HG03565 (cell line): Measurements from ENCODE around the gene KPNA1.

ENCODE experiments used
- ATAC-seq: cut with Tn5 transposase; IDR thresholded peaks from one replicate; pipeline ENCODE4 v1.9.1; 2021; ENCODE audit warnings: mild to moderate bottlenecking, moderate library complexity; ENCODE audit not compliant: unreplicated experiment

KPNA1 gene

DNA sequence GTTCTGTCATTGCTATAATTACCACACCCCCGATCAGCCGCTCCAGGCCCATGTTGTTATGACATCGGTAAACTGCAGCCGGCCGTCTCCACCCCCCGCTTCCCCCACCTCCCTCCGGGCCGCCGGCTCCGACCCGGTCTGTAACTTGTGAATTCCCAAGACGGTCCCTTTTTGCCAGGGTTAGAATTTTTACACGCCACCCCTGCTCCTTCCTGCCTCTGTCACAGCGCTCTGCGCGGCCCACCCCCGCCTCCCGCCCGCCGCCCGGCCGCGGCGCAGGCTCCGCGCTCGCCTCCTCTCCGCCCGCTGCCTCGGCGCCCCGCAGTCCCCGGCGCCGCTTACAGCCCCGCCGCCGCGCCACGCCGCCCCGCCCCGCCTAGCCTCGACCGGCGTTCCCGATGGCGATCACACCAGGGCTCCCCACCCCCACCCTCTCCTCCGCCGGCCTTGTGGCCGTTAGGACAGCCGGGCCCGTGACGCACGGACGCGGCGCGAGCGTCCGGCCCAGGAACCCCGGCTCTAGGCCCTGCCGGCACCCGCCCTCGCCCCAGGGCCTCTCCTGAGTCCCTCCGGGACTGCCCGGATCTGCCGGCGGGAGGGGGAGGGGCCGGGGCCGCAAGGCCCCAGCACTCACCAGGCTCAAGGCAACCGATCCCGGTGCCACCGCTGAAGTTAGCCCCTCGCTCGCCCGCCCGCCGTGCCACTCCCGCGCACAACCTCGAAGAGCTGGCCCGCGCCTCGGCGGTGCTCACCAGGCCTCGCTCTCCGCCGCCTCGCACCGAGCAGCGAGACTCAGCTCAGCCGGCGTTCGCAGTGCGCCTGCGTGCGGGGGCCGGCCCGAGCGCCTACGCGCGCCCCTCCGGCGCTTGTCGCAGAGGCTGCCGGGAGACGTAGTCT, at the start of gene KPNA1:
Gene KPNA1 (minus strand): TSS at position 817 of the 897 bp plus-strand sequence. CDS start 18,374 bp downstream, outside the sequence.
- peak; percentile 84 for ATAC-seq

DNA sequence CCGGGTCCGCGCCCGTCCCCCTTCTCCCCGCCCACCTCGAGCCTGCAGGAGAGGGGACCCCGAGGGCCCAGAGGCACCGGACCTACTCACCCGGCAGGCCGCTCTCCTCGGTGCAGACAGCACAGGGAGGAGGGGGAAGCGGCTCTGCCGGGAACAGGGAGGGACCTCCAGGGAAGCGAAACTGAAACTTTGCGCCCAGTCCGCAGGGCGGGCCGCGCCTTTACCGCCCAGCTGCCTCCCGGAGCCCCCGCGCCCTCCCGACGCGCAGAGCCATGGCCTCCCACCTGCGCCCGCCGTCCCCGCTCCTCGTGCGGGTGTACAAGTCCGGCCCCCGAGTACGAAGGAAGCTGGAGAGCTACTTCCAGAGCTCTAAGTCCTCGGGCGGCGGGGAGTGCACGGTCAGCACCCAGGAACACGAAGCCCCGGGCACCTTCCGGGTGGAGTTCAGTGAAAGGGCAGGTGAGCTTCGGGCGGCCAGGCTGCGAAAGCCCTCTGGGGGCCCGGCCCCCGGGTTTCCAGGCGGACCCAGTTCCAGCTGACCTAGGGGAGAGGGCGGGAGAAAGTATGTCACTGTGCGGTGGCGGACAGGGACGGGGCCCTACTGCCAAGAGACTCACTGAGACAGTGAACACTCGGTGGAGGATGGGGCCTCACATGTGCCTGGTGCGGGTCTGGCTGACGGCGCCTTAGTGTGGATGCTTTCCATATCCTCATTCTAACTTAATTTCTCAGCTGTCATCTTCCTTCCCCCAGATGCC, 49.6 kb upstream of the KPNA1 start, which contains the start of the genes DTX3L and PARP9:
Gene DTX3L (plus strand): TSS at position 184 of the 758 bp plus-strand sequence. CDS start 89 bp downstream, at position 273.
Gene PARP9 (minus strand): TSS at position 146 of the 758 bp plus-strand sequence. CDS start 4,680 bp downstream, outside the sequence.
- ATAC-seq: peak; percentile 48

DNA sequence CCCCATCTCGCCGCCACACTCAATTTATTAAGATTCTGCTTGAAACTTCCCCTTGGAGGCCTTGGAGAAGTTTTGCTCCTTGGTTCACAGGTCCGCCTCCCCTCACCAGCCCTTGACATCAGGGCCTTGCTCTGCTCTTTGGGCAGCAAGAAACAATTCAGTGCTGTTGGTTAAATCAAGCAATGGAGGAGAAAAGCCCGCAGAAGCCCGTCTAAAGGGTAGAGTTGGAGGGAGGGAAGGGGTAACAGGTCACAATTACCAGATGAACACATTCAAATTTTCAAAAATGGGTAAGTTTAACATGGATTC, 48.9 kb upstream of the KPNA1 start:
- no peak for ATAC-seq

DNA sequence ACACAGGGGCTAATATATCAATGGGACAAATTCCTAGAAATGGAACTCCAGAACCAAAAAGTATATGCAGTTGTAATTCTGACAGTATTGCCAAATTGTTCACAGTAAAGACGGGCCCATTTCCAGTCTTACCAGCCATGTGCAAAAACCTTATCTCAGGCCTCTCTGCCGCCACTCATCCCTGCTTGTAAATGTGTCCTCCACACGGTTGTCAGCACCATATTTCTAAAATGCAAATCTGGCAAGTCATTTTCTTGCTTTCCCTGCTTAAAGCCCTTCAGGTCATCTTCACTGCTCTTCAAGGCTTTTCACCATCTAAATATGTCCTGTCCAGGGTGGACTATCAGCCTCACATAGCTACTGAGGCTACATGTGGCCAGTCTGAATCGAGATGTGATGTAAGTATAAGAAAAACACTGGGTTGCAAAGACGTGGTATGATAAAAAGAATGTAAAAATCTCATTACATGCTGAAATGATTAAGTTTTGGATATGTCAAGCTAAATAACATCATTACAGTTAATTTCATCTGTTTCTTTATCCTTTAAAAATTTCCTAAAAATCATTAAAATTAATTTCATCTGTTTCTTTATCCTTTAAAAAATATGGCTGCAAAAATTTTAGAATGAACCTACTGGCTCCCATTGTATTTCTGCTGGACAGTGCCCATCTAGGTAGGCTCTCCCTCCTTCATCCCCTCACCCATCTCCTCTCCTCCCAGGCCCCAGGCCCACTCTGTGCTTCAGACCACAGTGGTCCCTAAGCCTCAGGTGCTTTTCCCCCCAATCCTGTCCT, 48.4 kb upstream of the KPNA1 start:
- no peak for ATAC-seq

DNA sequence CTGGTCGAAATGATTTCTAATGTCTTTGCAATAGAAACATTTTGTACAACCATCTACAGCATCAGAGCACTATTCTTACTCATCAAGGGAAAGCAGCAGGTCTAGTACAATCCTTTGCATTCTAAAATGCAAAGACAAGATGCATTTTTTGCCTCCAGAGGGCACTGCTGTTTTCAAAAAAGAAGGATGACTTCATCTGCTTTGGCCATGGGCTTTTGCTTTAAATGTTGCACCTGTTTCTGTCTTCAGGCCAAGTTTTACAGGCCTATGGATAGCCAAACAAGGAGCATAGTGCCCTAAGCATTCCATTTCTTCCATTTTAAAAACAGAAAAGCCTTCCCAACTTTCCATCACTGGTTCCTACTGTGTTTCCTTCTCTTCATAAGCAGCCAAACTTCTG, 45.9 kb upstream of the KPNA1 start:
- ATAC-seq: peak; percentile 39

DNA sequence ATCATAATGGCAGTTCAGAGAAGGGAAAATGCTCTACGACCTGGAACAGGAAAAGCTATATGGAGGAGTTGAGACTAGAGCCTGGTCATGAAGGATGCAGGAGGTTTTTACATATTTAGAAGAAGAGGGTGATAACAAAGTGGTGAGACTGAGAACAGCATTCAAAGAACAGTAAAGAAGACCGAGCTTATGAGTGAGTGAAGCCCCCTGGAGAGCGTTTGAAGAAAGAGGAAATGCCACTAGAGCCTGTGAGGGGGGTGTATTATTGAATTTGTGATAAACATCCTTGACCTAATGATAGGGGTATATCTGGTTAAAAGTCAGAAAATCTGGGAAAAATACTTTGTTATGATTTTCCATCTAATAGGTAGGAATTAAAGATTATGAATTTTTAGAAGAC, 45.2 kb upstream of the KPNA1 start:
- ATAC-seq: no peak

DNA sequence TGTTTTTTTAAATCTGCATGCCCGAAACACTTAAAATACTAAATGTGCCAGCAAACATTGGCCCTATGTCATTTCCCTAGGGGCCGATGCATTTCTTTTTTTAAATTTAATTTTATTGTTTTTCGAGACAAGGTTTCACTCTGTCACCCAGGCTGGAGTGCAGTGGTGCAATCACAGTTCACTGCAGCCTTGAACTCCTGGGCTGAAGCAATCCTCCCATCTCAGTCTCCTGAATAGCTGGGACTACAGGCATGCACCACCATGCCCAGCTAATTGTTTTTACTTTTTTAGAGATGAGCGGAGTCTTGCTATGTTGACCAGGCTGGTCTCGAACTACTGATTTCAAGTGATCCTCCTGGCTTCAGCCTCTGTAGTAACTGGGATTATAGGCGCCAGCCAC, 43.9 kb upstream of the KPNA1 start:
- no peak for ATAC-seq

DNA sequence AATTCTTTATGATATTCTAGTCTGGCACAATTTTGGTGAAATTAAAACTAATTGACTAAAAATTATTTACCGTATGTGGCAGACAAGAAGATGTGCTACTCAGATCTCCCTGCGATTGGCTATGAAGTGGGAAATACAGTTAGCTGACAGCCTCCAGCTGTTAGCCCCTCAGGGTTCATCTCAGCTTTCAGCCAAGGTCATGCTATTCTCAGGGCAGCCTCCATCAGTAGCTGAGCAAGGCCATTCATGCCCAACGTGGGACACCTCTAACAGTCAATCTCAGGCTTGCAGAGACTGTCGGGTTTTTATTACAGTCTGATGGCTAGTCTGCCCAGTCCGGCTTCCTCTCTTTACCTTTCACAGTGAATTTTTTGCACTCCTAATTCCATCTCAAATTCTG, 42.6 kb upstream of the KPNA1 start:
- no peak for ATAC-seq

DNA sequence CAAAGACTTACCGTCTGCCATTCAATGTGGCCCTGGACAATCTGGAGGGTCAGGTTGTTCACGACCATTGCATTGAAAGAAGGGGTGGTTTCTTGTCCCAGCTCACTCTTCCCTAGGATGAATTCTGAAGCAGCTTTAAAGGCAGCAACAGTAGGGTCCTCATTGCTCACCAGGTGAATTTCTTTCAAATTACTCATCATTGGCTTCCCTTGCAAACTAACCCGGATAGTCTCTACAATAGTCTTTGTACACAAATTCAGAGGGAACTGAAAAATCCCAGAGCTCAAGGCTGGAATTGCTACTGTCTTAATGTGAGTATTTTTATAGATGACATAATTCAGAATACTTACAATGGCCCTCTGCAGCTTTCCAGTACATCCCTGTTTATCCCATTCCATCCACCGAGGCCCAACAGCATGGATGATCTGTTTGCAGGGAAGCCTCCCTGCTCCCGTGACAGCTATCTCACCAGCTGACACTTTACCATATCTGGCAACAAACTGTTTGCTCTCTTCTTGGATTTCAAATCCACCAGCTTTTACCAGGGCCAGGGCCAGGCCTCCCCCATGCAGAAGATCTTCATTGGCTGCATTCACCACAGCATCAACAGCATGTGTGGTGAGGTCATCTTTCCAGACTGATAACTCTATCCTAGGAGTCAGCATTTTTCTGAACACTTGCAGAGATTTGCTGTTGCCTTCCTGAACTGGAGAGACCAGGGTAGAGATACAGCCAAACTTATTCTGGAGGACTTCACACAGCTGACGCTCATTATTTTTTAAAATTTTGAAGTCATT, 40.7 kb upstream of the KPNA1 start:
- no peak for ATAC-seq

DNA sequence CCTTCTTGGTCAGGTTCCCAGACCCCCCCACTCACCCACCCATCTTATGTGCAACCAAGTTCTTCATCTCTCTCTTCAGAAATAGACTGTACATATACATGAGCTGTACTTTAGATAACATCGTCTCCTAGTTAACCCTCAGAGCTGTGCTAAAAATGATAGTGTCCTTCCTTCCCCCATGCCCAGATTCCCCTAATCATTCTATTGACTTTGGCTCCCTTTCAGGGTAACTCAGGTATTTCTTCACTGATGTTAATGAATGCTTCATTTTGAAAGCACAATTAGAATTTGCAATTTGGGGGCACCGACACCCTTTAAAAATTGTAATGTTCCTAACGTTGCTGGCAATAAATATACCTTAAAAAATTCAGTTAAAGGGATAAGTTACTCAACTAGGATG, 38.4 kb upstream of the KPNA1 start:
- ATAC-seq: no peak

DNA sequence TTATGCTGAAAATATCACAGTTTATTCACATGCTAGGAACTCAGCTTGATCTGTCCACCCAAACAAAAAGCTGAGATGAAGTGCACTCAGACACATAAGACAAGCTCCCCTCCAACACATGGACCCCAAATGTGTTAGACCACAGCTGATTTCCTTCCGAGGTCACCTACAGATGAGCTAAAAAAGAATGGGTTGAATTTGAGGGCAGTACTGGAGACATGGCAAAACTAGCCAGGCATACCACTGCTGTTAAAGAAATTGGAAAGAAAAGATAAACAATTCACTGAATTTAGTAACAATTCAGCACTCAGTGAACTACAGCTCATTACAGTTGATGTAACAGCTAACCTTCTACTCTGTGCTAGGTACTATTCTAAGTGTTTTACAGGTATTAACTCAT, 33.9 kb upstream of the KPNA1 start:
- no peak for ATAC-seq

DNA sequence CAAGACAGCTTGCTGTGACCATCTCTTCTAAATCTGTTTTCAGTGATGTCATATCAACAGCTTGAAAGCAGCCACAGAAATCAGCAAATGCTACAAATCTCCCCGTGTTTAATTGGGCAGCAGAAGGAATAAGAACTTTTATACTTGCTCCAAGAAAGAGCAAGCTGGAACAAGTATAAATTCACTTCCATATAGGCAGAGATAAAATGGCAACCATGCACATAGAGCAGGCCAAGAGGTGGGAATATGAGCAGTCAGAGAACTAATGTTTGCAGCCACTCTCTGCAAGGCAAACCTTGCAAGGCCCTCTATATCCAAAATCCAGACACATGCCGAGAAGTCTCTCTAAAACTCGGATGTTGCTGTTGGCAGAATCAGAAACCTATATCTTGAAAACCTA, 33.3 kb upstream of the KPNA1 start:
- no peak for ATAC-seq

DNA sequence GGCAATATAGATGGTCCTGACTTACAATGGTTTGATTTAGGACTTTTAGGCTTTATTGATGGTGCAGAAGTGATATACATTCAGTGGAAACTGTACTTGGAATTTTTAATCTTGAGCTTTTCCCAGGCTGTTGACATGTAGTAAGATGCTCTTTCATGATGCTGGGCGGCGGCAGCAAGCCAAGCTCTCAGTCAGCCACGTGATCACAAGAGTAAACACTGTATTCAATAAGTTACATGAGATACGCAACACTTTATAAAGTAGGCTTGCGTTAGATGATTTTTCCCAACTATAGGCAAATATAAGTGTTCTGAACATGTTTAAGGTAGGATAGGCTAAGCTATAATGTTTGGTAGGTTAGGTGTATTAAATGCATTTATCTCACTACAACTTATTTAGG, 31.4 kb upstream of the KPNA1 start:
- ATAC-seq: no peak

DNA sequence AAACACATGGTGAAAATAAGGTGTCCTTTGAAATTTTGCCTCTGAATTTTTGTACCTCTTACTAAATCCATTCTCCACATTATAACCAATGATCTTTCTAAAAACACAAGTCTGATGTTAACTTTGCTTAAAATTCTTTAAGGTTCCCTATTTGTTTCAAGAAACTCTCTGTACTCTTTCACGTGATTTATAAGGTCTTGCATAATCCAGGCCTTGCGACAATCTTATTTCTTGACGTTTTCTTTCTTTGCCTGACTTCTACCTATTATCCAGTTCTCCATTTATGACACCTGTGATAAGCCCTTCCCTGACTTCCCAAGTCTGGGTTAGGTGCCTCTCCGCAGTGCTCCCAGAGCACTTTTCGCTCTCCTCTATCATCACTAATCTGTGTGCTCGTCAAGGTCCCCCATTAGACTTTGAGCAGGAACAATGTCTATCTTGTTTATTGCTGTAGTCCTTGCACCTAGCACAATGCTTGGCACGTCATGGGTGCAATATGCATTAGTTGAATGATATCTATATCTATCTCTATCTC, 24.3 kb upstream of the KPNA1 start:
- ATAC-seq: no peak

DNA sequence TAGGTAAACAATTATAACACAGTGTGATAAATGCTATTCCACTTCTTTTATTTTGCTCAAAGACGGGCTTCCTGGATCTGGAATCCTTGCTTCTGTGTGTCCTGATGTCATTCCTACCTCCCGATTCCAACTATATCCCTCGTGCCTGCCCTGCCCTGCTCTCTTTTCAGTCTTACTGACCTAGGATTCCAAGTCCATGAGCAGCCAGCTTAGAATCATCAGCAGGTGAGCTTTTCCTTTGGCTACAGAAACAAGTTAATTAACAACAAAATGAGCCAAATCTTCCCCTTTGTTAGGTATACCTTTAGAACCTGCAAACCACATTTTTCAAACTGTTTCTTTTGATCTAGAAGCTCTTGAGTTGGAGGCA, 21.9 kb upstream of the KPNA1 start:
- ATAC-seq: no peak

DNA sequence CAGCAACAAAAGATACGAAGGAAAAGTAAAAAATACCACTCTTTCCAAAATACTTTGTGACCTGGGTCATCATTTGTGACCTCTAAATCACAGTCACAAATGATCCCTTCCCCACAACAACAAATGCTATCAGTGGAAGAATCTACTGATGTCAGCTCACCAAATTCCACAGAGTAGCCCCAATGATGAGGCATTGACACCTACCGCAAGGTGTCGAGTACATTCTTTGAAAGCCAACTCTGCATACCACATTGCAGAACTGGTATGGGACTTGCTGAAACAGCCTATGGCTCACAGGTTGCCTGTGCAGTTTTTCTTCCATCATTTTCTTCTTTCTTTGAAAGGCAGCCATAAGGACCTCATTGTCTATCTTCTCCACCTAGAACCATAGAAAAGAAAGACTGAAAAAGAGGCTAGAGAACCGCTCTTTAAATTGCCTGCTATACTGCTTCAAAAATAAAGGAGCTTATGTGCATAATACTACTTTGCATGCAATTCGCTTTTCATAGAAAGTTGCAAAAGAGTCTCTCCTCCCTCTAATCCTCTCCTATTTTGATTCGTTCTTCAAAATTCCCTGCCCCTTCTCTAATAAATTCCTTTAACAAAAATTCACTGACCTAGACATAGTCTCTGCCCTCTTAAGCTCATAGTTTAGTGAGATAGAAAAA, 21.4 kb upstream of the KPNA1 start:
- no peak for ATAC-seq

DNA sequence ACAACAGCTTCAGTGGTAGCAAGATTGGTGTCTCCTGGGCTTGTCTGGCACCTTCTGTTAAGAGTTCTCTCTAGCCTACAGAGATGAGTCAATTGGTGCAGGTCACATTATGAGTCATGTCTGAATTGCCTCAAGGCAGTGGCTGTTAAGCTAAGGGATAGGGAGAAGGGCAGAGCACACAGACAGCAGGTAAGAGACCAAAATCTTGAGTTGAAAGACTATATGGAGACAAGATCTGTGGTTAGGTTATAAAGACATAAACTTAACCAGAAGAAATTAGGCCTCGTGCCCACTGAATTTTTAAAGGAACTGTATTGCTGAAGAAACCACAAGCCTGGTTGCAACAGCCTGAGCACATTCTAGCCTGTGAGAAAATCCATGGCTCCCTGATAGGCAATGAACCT, 19.2 kb upstream of the KPNA1 start:
- ATAC-seq: peak; percentile 98

DNA sequence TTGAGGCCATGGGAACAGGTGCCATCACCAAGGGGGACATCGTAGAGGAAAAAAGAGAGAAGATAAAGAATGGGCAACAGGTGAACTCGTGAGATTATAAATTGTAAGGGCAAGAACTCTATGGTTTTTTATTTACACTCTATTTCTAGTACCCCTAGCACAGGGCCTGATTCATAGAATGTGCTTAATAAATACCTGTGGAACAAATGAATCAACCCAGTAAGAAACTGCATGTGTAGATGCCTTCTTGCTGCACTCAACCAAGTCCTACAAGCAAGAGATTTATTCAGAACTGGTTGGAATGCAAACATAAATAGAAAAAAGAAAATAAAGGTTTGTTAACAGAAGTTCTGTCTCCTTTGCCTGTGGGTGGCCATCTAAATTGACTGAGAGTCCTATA, 18.7 kb upstream of the KPNA1 start:
- ATAC-seq: no peak

DNA sequence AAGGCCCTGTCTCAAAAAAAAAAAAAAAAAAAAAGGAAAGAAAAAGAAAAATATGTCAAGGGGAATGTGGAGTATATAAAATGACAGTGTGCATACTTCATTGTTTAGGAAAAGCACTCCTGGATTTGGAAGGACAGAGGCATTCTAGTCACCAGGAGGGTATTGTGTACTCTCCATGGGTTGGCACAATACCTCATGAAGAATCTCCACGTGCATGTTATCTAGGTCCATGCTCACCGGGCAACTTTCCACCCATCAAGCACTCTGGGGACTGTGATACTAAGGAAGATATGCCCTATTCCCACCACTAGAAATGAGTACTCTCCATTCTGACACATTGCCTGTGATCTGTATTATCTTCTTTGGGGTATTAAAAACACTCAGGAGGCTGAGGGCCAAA, 15.4 kb upstream of the KPNA1 start:
- no peak for ATAC-seq

DNA sequence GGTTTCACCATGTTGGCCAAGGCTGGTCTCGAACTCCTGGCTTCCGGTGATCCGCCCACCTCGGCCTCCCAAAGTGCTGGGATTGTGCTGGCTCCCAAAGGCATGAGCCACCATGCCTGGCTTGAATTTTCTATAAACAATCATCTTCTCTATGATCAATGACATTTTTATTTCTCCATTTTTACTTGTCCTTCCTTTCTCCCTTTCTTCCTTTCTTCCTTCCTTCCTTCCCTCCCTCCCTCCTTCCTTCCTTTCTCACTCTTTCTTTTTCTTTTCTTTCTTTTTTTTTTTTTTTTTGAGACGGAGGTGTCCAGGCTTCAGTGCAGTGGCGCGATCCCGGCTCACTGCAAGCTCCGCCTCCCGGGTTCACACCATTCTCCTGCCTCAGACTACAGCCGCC, 8.6 kb upstream of the KPNA1 start:
- ATAC-seq: no peak
